Common myeloid progenitor, CD34-positive (primary cell): ENCODE data around the gene NR2C2AP.

ENCODE experiments used
- CTCF ChIA-PET: fragments of 350-600 bp; sonication (Branson Sonifier 250); formaldehyde crosslinking; loops from one replicate; lab custom pipeline; 2021; ENCODE audit warnings: antibody characterized with exemption; lab: Charles Lee
- POLR2A ChIA-PET: fragments of 350-600 bp; sonication (Branson Sonifier 250); formaldehyde crosslinking; loops from one replicate; lab custom pipeline; 2021; ENCODE audit warnings: antibody characterized with exemption; lab: Charles Lee
- DNase-seq, 3 donors: peaks; one replicate each; pipeline versions ENCODE4 v3.0.0 to v3.0.0-alpha.2; 2013
- H3K27ac ChIP-seq, 2 experiments: 1 replicate in 1 of 2; 2 replicates in 1 of 2; pipeline ENCODE4 v1.7.0; 2013; ENCODE audit warnings: inconsistent platforms in 2 of 2, low read length in 2 of 2, mild to moderate bottlenecking in 2 of 2, low read depth in 1 of 2, moderate library complexity in 1 of 2; ENCODE audit not compliant: severe bottlenecking in 2 of 2, insufficient read depth in 1 of 2, poor library complexity in 1 of 2
- H3K27me3 ChIP-seq, 5 experiments: replicated peaks in 2 of 5; 1 replicate in 3 of 5; 2 replicates in 2 of 5; pipeline versions ENCODE4 v1.6.1 to v1.7.0; 2013; ENCODE audit warnings: low read length in 4 of 5, mild to moderate bottlenecking in 2 of 5, moderate library complexity in 2 of 5, inconsistent platforms in 1 of 5; ENCODE audit not compliant: insufficient read depth in 5 of 5, control insufficient read depth in 4 of 5
- H3K36me3 ChIP-seq, 4 experiments: 1 replicate in 2 of 4; 2 replicates in 2 of 4; pipeline versions ENCODE4 v1.6.1 to v1.7.0; 2013; ENCODE audit warnings: low read length in 3 of 4, control low read depth in 1 of 4, mild to moderate bottlenecking in 1 of 4; ENCODE audit not compliant: control insufficient read depth in 4 of 4, insufficient read depth in 4 of 4
- H3K4me1 ChIP-seq, 4 experiments: 1 replicate in 3 of 4; 2 replicates in 1 of 4; pipeline versions ENCODE4 v1.6.1 to v1.7.1; 2013; ENCODE audit warnings: low read length in 3 of 4, mild to moderate bottlenecking in 3 of 4, control low read depth in 1 of 4, inconsistent platforms in 1 of 4, moderate library complexity in 1 of 4; ENCODE audit not compliant: control insufficient read depth in 4 of 4, insufficient read depth in 4 of 4; ENCODE audit errors: control extremely low read depth in 1 of 4
- H3K4me3 ChIP-seq, 7 experiments: 1 replicate in 4 of 7; 2 replicates in 3 of 7; pipeline versions ENCODE4 v1.5.1 to v1.7.0; 2013; ENCODE audit warnings: mild to moderate bottlenecking in 7 of 7, low read length in 6 of 7, moderate library complexity in 6 of 7, inconsistent platforms in 2 of 7, low read depth in 2 of 7, control low read depth in 1 of 7; ENCODE audit not compliant: insufficient read depth in 4 of 7, control insufficient read depth in 1 of 7; ENCODE audit errors: extremely low read depth in 1 of 7
- H3K9me3 ChIP-seq, 5 experiments: 1 replicate in 4 of 5; 2 replicates in 1 of 5; pipeline versions ENCODE4 v1.6.1 to v1.7.1; 2013; ENCODE audit warnings: low read length in 4 of 5, mild to moderate bottlenecking in 2 of 5, inconsistent platforms in 1 of 5, low read depth in 1 of 5, moderate library complexity in 1 of 5; ENCODE audit not compliant: control insufficient read depth in 4 of 5, insufficient read depth in 2 of 5; ENCODE audit errors: control extremely low read depth in 1 of 5
- WGBS: methylation state at CpG from one replicate; pipeline ENCODE4 v1.1.5; 2013; ENCODE audit not compliant: insufficient coverage; 5-methylcytosine and 5-hydroxymethylcytosine counted together

NR2C2AP gene

GRCh38 chr19:19234220-19234816, 31.1 kb upstream of the NR2C2AP start:
- Histone ChIP-seq H3K27me3 (peaks cover 0 to 16% (median 3%) of the 10 kb centered on the region in 5 experiments), H3K4me1 (no peaks in the 10 kb centered on the region), H3K36me3 (no peaks in the 10 kb centered on the region), H3K9me3 (peaks cover 9 to 21% (median 18%) of the 10 kb centered on the region in 5 experiments), H3K27ac (no peak overlapping the region), H3K4me3 (no peak overlapping the region)
- POLR2A ChIA-PET, result no interaction called here
- 93% methylated on average over 2 of the region's 2 CpGs for WGBS
- CTCF ChIA-PET, result interaction anchor here (0.8 to 1.4 kb wide), 4 partner anchors 9 to 83 kb away, joined by 3 to 5 read pairs (median 4); no protein-coding TSS in a partner anchor
- DNase-seq, result no peak

- CTCF ChIA-PET, result interaction anchor here (1.2 kb wide), 1 partner anchor 10 kb away, joined by 3 read pairs; no protein-coding TSS in a partner anchor
- no peak overlapping the region for H3K4me3 ChIP-seq
- POLR2A ChIA-PET, result no interaction called here
- 86% methylated on average over 12 of the region's 19 CpGs for WGBS
- H3K4me1 ChIP-seq, result no peaks in the 10 kb centered on the region
- H3K27ac ChIP-seq, result no peak overlapping the region
- no peaks in the 10 kb centered on the region for H3K36me3 ChIP-seq
- no peak for DNase-seq
- H3K27me3 ChIP-seq, result peaks cover 0 to 20% (median 12%) of the 10 kb centered on the region in 5 experiments
- peaks cover 9 to 21% (median 18%) of the 10 kb centered on the region in 5 experiments for H3K9me3 ChIP-seq
Observed at GRCh38 chr19:19232261-19232721, 29.1 kb upstream of the NR2C2AP start.

GRCh38 chr19:19230999-19231398, 27.8 kb upstream of the NR2C2AP start:
- H3K27ac ChIP-seq, result no peak overlapping the region
- no peaks in the 10 kb centered on the region for H3K4me1 ChIP-seq
- no peak for DNase-seq
- POLR2A ChIA-PET, result interaction anchor here (0.8 kb wide), 1 partner anchor 34 kb away, joined by 5 read pairs; no protein-coding TSS in a partner anchor
- no peak overlapping the region for H3K4me3 ChIP-seq
- H3K36me3 ChIP-seq, result no peaks in the 10 kb centered on the region
- CTCF ChIA-PET, result interaction anchor here (0.7 to 1.1 kb wide), 2 partner anchors 32 to 76 kb away, joined by 3 to 4 read pairs; no protein-coding TSS in a partner anchor
- peaks cover 0 to 28% (median 12%) of the 10 kb centered on the region in 5 experiments for H3K27me3 ChIP-seq
- WGBS, result 100% methylated on average over 5 of the region's 9 CpGs
- H3K9me3 ChIP-seq, result peaks cover 6 to 21% (median 18%) of the 10 kb centered on the region in 5 experiments

- Histone ChIP-seq H3K36me3 (no peaks in the 10 kb centered on the region), H3K27me3 (peaks cover 0 to 39% (median 14%) of the 10 kb centered on the region in 5 experiments), H3K27ac (no peak overlapping the region), H3K4me3 (no peak overlapping the region), H3K9me3 (peaks cover 5 to 14% (median 14%) of the 10 kb centered on the region in 5 experiments), H3K4me1 (peaks cover 0 to 9% (median 6%) of the 10 kb centered on the region in 4 experiments)
- POLR2A ChIA-PET, result interaction anchor here (0.7 kb wide), 1 partner anchor 17 kb away, joined by 3 read pairs; no protein-coding TSS in a partner anchor
- 83% methylated on average over 1 of the region's 3 CpGs for WGBS
- CTCF ChIA-PET, result interaction anchor here (0.9 to 1.4 kb wide), 3 partner anchors 9 to 55 kb away, joined by 3 to 4 read pairs (median 3); no protein-coding TSS in a partner anchor
- no peak for DNase-seq
Observed at GRCh38 chr19:19229701-19230100, 26.5 kb upstream of the NR2C2AP start.

- Histone ChIP-seq H3K27ac (no peak overlapping the region), H3K4me1 (peaks cover 0 to 11% (median 7%) of the 10 kb centered on the region in 4 experiments), H3K27me3 (peaks cover 0 to 56% (median 26%) of the 10 kb centered on the region in 5 experiments), H3K36me3 (no peaks in the 10 kb centered on the region), H3K9me3 (no peaks in the 10 kb centered on the region), H3K4me3 (no peak overlapping the region)
- 73% methylated on average over 2 of the region's 4 CpGs for WGBS
- CTCF ChIA-PET, result interaction anchor here (3.3 kb wide), 1 partner anchor 79 kb away, joined by 13 read pairs; no protein-coding TSS in a partner anchor
- DNase-seq, result no peak
- POLR2A ChIA-PET, result interaction anchor here (0.6 kb wide), 1 partner anchor 9 kb away, joined by 5 read pairs; no protein-coding TSS in a partner anchor
Observed at GRCh38 chr19:19227217-19227616, 24.0 kb upstream of the NR2C2AP start.

GRCh38 chr19:19226663-19227062, 23.4 kb upstream of the NR2C2AP start:
- Histone ChIP-seq H3K4me3 (no peak overlapping the region), H3K27me3 (peaks cover 0 to 53% (median 26%) of the 10 kb centered on the region in 5 experiments), H3K27ac (no peak overlapping the region), H3K36me3 (no peaks in the 10 kb centered on the region), H3K4me1 (peaks cover 0 to 11% (median 7%) of the 10 kb centered on the region in 4 experiments), H3K9me3 (no peaks in the 10 kb centered on the region)
- ChIA-PET CTCF (interaction anchor here (3.3 kb wide), 1 partner anchor 79 kb away, joined by 13 read pairs; no protein-coding TSS in a partner anchor), POLR2A (no interaction called here)
- 71% methylated on average over 8 of the region's 10 CpGs for WGBS
- no peak for DNase-seq
